AG04450 (cell line): ENCODE results near the gene NCEH1. TPM values are rescaled to one million over a fixed set of nuclear protein-coding genes. Genes with fewer than 3 reads are reported as not detected.

Experiments used
- CTCF ChIA-PET: fragments of 300-600, 350-600 bp; formaldehyde crosslinking; extraction: SDS; loops from one replicate; lab custom pipeline; 2022; ENCODE audit warnings: antibody characterized with exemption, inconsistent platforms; lab: Charles Lee
- POLR2A ChIA-PET: fragments of 350-600 bp; formaldehyde crosslinking; extraction: SDS; loops from one replicate; lab custom pipeline; 2021; ENCODE audit warnings: antibody characterized with exemption, inconsistent platforms; lab: Yijun Ruan, JAX
- DNase-seq: peaks from one replicate; pipeline ENCODE4 v3.0.0-alpha.2; 2011; ENCODE audit warnings: low read depth, low spot score
- H3K27ac ChIP-seq: one replicate; pipeline ENCODE4 v1.5.1; 2012; ENCODE audit warnings: low read depth, low read length, control low read depth
- H3K27me3 ChIP-seq: one replicate; pipeline ENCODE4 v1.6.0; 2012; ENCODE audit warnings: low read length; ENCODE audit not compliant: control insufficient read depth, insufficient read depth
- H3K4me3 ChIP-seq: 2 replicates; pipeline ENCODE4 v1.5.1; 2011; ENCODE audit warnings: mild to moderate bottlenecking, low read depth, low read length, control low read depth
- H3K9me3 ChIP-seq: 2 replicates; pipeline ENCODE4 v1.5.1; 2012; ENCODE audit warnings: low read length; ENCODE audit not compliant: control insufficient read depth, insufficient read depth
- CTCF ChIP-seq: IDR thresholded peaks from 2 replicates; pipeline ENCODE4 v1.5.1; 2011; ENCODE audit warnings: low read depth, low read length, control low read depth, inconsistent platforms
- polyA plus RNA-seq: library from polyadenylated mRNA; depleted of rRNA; stranded (reverse); fragments of >200 nt; gene quantifications from 2 replicates; pipeline ENCODE4 v1.2.3, GENCODE V29; 2011

NCEH1 gene
- polyA plus RNA-seq, 1 experiment, result 14.6 TPM

- POLR2A ChIA-PET, result no interaction called here
- CTCF ChIA-PET, result interaction anchor here (1.3 kb wide), 1 partner anchor 25 kb away, joined by 3 read pairs; no protein-coding TSS in a partner anchor
- DNase-seq, result no peak
- Histone ChIP-seq H3K9me3 (no peaks in the 10 kb centered on the region), H3K4me3 (no peak overlapping the region), H3K27me3 (no peaks in the 10 kb centered on the region), H3K27ac (no peak overlapping the region)
- no peak for TF ChIP-seq CTCF
These were observed 63.0 kb downstream of the NCEH1 start for GRCh38 chr3:172647823-172648222.

- CTCF ChIA-PET, result interaction anchor here (0.7 to 2.7 kb wide), 7 partner anchors 20 to 189 kb away, joined by 3 to 9 read pairs (median 4); no protein-coding TSS in a partner anchor
- no peak for TF ChIP-seq CTCF
- no peak overlapping the region for H3K4me3 ChIP-seq
- POLR2A ChIA-PET, result interaction anchor here (0.9 kb wide), 1 partner anchor 11 kb away, joined by 6 read pairs; no protein-coding TSS in a partner anchor
- DNase-seq, result no peak
- no peaks in the 10 kb centered on the region for H3K27me3 ChIP-seq
- H3K9me3 ChIP-seq, result no peaks in the 10 kb centered on the region
- no peak overlapping the region for H3K27ac ChIP-seq
These were observed 63.8 kb downstream of the NCEH1 start for GRCh38 chr3:172647080-172647479.

GRCh38 chr3:172646439-172647015 is 64.3 kb downstream of the NCEH1 start:
- no peak overlapping the region for H3K4me3 ChIP-seq
- no peaks in the 10 kb centered on the region for H3K9me3 ChIP-seq
- no peak overlapping the region for H3K27ac ChIP-seq
- ChIA-PET POLR2A (interaction anchor here (0.8 to 0.9 kb wide), 2 partner anchors 12 kb away, joined by 3 to 6 read pairs; no protein-coding TSS in a partner anchor), CTCF (interaction anchor here (0.6 to 2.7 kb wide), 8 partner anchors 20 to 188 kb away, joined by 3 to 9 read pairs (median 4); no protein-coding TSS in a partner anchor)
- no peaks in the 10 kb centered on the region for H3K27me3 ChIP-seq
- no peak for DNase-seq
- TF ChIP-seq CTCF, result no peak

- CTCF ChIA-PET, result interaction anchor here (0.6 to 3.7 kb wide), 2 partner anchors 20 to 29 kb away, joined by 7 to 13 read pairs; no protein-coding TSS in a partner anchor
- POLR2A ChIA-PET, result no interaction called here
These were observed 66.6 kb downstream of the NCEH1 start for GRCh38 chr3:172644258-172644657.

More at GRCh38 chr3:172644258-172644657, 66.6 kb downstream of the NCEH1 start:
- Histone ChIP-seq H3K27ac (no peak overlapping the region), H3K27me3 (no peaks in the 10 kb centered on the region), H3K9me3 (no peaks in the 10 kb centered on the region), H3K4me3 (no peak overlapping the region)
- no peak for DNase-seq
- TF ChIP-seq CTCF, result no peak
